ENCODE data around the gene ATOX1. TPM values are rescaled to one million over a fixed set of nuclear protein-coding genes. Genes with fewer than 3 reads are reported as not detected.
"Not testable (repeated sequence)": the region's sequence is repeated elsewhere in the genome, so short reads cannot be mapped to it uniquely, and the experiment has no call there.

Gene ATOX1
- total RNA-seq, 2 experiments from 2014 or later = 74.8 to 85.9 TPM

DNA sequence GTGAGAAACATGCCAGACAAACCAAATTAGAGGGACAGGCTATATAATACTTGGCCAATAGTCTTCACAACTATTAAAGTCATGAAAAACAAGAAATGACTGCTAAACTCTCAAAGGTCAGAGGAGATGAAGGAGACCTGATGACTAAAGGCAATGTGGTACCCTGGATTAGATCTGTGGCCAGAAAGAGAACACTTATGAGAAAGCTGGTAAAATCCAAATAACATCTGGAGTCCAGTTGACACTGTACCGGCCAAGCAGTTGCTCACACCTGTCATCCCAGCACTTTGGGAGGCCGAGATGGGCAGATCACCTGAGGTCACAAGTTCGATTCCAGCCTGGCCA is 24.4 kb downstream of the ATOX1 start:
- CTCF ChIA-PET = no interaction called here
- Mint-ChIP-seq H3K9me3 (ENCODE audit: low read depth) (peaks cover 4% of the 10 kb centered on the region), H3K27me3 (no peaks in the 10 kb centered on the region), H3K4me1 (no peaks in the 10 kb centered on the region), H3K4me3 (no peak overlapping the region), H3K36me3 (ENCODE audit: low read depth) (peaks cover 18% of the 10 kb centered on the region), H3K27ac (no peak overlapping the region)
- intact Hi-C loops (cut with DNase I, micrococcal nuclease) = no loop called here
- no peak for DNase-seq
- ATAC-seq = no peak
- POLR2A ChIA-PET = no interaction called here

- Mint-ChIP-seq H3K9me3 (ENCODE audit: low read depth) (peaks cover 4% of the 10 kb centered on the region), H3K4me3 (no peak overlapping the region), H3K27ac (no peak overlapping the region), H3K4me1 (no peaks in the 10 kb centered on the region), H3K36me3 (ENCODE audit: low read depth) (peaks cover 18% of the 10 kb centered on the region), H3K27me3 (no peaks in the 10 kb centered on the region)
- ChIA-PET CTCF (interaction anchor here (0.7 kb wide), 1 partner anchor 36 kb away, joined by 3 read pairs; no protein-coding TSS in a partner anchor), POLR2A (no interaction called here)
- ATAC-seq (no peak), DNase-seq (no peak)
- intact Hi-C loops (cut with DNase I, micrococcal nuclease) = no loop called here
These were observed 24.9 kb downstream of the ATOX1 start for GRCh38 chr5:151733358-151734063.

- Mint-ChIP-seq H3K27ac (no peak overlapping the region), H3K9me3 (ENCODE audit: low read depth) (peaks cover 4% of the 10 kb centered on the region), H3K27me3 (no peaks in the 10 kb centered on the region), H3K4me1 (no peaks in the 10 kb centered on the region), H3K36me3 (ENCODE audit: low read depth) (peaks cover 18% of the 10 kb centered on the region), H3K4me3 (no peak overlapping the region)
- no peak for DNase-seq
- ATAC-seq = no peak
- ChIA-PET POLR2A (no interaction called here), CTCF (no interaction called here)
- intact Hi-C loops (cut with DNase I, micrococcal nuclease) = no loop called here
These were observed 28.1 kb downstream of the ATOX1 start for GRCh38 chr5:151730381-151730780.

GRCh38 chr5:151729597-151729996 is 28.8 kb downstream of the ATOX1 start:
- POLR2A ChIA-PET; H3K4me1 Mint-ChIP-seq; DNase-seq; ATAC-seq; H3K4me3 Mint-ChIP-seq; H3K9me3 Mint-ChIP-seq (ENCODE audit: low read depth); intact Hi-C loops (cut with DNase I, micrococcal nuclease); CTCF ChIA-PET; H3K27me3 Mint-ChIP-seq; H3K27ac Mint-ChIP-seq: not testable (repeated sequence)
- peaks cover 18% of the 10 kb centered on the region for H3K36me3 Mint-ChIP-seq (ENCODE audit: low read depth)

- DNase-seq (no peak), ATAC-seq (no peak)
- Mint-ChIP-seq H3K4me3 (no peak overlapping the region), H3K27me3 (no peaks in the 10 kb centered on the region), H3K4me1 (peaks cover 11% of the 10 kb centered on the region), H3K9me3 (ENCODE audit: low read depth) (no peaks in the 10 kb centered on the region), H3K36me3 (ENCODE audit: low read depth) (peaks cover 2% of the 10 kb centered on the region), H3K27ac (no peak overlapping the region)
- intact Hi-C loops (cut with DNase I, micrococcal nuclease) = no loop called here
- CTCF ChIA-PET = no interaction called here
- POLR2A ChIA-PET = no interaction called here
These were observed 34.1 kb downstream of the ATOX1 start for GRCh38 chr5:151724360-151724759.

- Mint-ChIP-seq H3K36me3 (ENCODE audit: low read depth) (no peaks in the 10 kb centered on the region), H3K27ac (no peak overlapping the region), H3K4me1 (peaks cover 11% of the 10 kb centered on the region), H3K27me3 (no peaks in the 10 kb centered on the region), H3K4me3 (no peak overlapping the region), H3K9me3 (ENCODE audit: low read depth) (no peaks in the 10 kb centered on the region)
- ChIA-PET CTCF (no interaction called here), POLR2A (no interaction called here)
- intact Hi-C loops (cut with DNase I, micrococcal nuclease) = no loop called here
- DNase-seq (no peak), ATAC-seq (no peak)
These were observed 35.9 kb downstream of the ATOX1 start for GRCh38 chr5:151722546-151722945.

- H3K4me1 Mint-ChIP-seq = peaks cover 11% of the 10 kb centered on the region
- H3K9me3 Mint-ChIP-seq (ENCODE audit: low read depth) = no peaks in the 10 kb centered on the region
- ChIA-PET POLR2A (interaction anchor here (1.1 kb wide), 1 partner anchor 49 kb away, joined by 3 read pairs; the partner anchor contains the start of gene G3BP1), CTCF (interaction anchor here (0.6 to 1.2 kb wide), 2 partner anchors 16 to 198 kb away, joined by 3 read pairs; no protein-coding TSS in a partner anchor)
- H3K36me3 Mint-ChIP-seq (ENCODE audit: low read depth) = no peaks in the 10 kb centered on the region
- no peak overlapping the region for H3K4me3 Mint-ChIP-seq
- intact Hi-C loops (cut with DNase I, micrococcal nuclease) = no loop called here
- no peaks in the 10 kb centered on the region for H3K27me3 Mint-ChIP-seq
- no peak for DNase-seq
- no peak overlapping the region for H3K27ac Mint-ChIP-seq
- ATAC-seq = no peak
These were observed 36.5 kb downstream of the ATOX1 start for GRCh38 chr5:151721812-151722391.

DNA sequence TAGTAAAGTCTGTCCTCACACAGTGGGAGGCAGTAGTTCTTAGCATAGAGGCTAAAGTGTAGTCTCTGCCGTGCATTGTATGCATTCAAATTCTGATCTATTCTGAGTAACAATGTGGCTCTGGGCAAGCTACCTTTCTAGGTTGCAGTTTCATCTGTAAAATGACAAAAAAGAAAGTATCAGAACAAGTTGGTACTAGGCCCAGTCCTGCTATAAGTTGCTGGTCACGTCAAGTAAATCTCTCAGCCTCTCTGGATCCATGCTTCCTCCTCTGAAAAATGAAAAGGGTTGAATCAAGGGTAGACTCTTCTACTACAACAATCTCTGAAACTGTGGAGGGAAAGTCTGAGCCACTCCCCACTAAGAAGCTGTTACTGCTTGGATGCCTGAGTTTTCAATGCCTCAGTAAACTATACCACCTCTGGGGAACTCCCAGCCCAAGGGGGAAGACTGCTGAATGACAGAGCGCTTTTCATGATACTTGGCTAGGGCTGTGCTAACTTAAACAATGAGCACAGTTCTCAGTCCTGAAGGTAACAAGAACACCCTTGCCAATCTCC is 37.3 kb downstream of the ATOX1 start:
- Mint-ChIP-seq H3K4me3 (no peak overlapping the region), H3K27me3 (no peaks in the 10 kb centered on the region), H3K4me1 (peaks cover 11% of the 10 kb centered on the region), H3K36me3 (ENCODE audit: low read depth) (no peaks in the 10 kb centered on the region), H3K27ac (peak overlapping the region; percentile 20), H3K9me3 (ENCODE audit: low read depth) (no peaks in the 10 kb centered on the region)
- ATAC-seq = peak; percentile 90
- DNase-seq = peak; percentile 50
- POLR2A ChIA-PET = interaction anchor here (1.1 kb wide), 1 partner anchor 50 kb away, joined by 3 read pairs; the partner anchor contains the start of gene G3BP1
- CTCF ChIA-PET = interaction anchor here (0.6 to 1.2 kb wide), 4 partner anchors 10 to 198 kb away, joined by 3 to 5 read pairs (median 3); no protein-coding TSS in a partner anchor
- intact Hi-C loops (cut with DNase I, micrococcal nuclease) = no loop called here

- Mint-ChIP-seq H3K27me3 (no peaks in the 10 kb centered on the region), H3K4me1 (peaks cover 11% of the 10 kb centered on the region), H3K27ac (no peak overlapping the region), H3K36me3 (ENCODE audit: low read depth) (no peaks in the 10 kb centered on the region), H3K9me3 (ENCODE audit: low read depth) (no peaks in the 10 kb centered on the region), H3K4me3 (no peak overlapping the region)
- POLR2A ChIA-PET = no interaction called here
- no peak for DNase-seq
- intact Hi-C loops (cut with DNase I, micrococcal nuclease) = no loop called here
- CTCF ChIA-PET = interaction anchor here (1.0 to 1.1 kb wide), 3 partner anchors 9 to 62 kb away, joined by 3 to 6 read pairs (median 5); no protein-coding TSS in a partner anchor
- no peak for ATAC-seq
These were observed 38.2 kb downstream of the ATOX1 start for GRCh38 chr5:151720215-151720614.

DNA sequence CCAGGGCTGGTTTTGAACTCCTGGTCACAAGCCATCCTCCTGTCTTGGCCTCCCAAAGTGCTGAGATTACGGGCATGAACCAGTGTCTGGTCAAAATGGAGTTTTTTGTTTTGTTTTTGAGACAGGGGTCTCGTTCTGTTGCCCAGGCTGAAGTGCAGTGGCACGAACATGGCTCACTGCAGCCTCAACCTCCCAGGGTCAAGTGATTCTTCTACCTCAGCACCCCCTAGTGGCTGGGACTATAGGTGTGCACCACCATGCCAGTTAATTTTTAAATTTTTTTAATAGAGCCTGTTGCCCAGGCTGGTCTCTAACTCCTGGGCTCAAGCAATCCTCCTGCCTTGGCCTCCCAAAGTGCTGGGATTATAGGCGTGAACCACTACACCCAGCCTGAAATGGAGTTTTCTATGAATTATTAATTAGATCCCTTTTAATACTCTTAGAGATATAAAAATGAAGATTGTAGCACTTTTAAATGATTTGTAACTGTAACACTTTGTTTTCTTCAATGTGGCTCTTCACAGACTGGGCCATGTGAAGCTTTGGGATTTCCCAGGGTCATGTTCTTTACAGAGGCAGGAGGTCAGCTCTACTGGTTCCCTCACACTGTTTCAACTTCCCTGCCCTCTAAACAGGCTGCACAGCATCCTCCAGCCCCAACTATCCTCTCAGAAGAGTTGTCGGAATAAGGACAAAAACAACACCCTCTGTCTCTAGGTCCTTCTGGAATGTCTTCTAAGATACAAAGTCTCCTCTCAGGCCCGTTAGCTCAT is 39.0 kb downstream of the ATOX1 start:
- Mint-ChIP-seq H3K27me3 (no peaks in the 10 kb centered on the region), H3K36me3 (ENCODE audit: low read depth) (no peaks in the 10 kb centered on the region), H3K27ac (no peak overlapping the region), H3K9me3 (ENCODE audit: low read depth) (no peaks in the 10 kb centered on the region), H3K4me1 (peaks cover 11% of the 10 kb centered on the region), H3K4me3 (no peak overlapping the region)
- ChIA-PET POLR2A (no interaction called here), CTCF (interaction anchor here (0.7 to 1.2 kb wide), 4 partner anchors 56 to 239 kb away, joined by 3 to 6 read pairs (median 4); no protein-coding TSS in a partner anchor)
- ATAC-seq (peak; percentile 36), DNase-seq (peak; percentile 59)
- intact Hi-C loops (cut with DNase I, micrococcal nuclease) = loop anchor here in 1 of 2 experiments (1.0 kb wide), 2 partner anchors 60 to 219 kb away; no protein-coding TSS in a partner anchor

GRCh38 chr5:151718646-151719045 is 39.8 kb downstream of the ATOX1 start:
- CTCF ChIA-PET = interaction anchor here (0.7 to 1.2 kb wide), 5 partner anchors 44 to 238 kb away, joined by 3 to 5 read pairs (median 4); no protein-coding TSS in a partner anchor
- intact Hi-C loops (cut with DNase I, micrococcal nuclease) = loop anchor here in 1 of 2 experiments (1.0 kb wide), 2 partner anchors 59 to 218 kb away; no protein-coding TSS in a partner anchor
- POLR2A ChIA-PET = no interaction called here

More at GRCh38 chr5:151718646-151719045, 39.8 kb downstream of the ATOX1 start:
- Mint-ChIP-seq H3K27ac (no peak overlapping the region), H3K4me3 (no peak overlapping the region), H3K4me1 (peaks cover 11% of the 10 kb centered on the region), H3K27me3 (no peaks in the 10 kb centered on the region), H3K36me3 (ENCODE audit: low read depth) (no peaks in the 10 kb centered on the region), H3K9me3 (ENCODE audit: low read depth) (no peaks in the 10 kb centered on the region)
- no peak for DNase-seq
- ATAC-seq = no peak

All from activated CD4-positive, alpha-beta T cell treated with anti-CD3 and anti-CD28 coated beads for 36 hours (primary cell).